Glomerular visceral epithelial cell (primary cell): ENCODE results near the gene VKORC1.
A peak's percentile ranks its signal among the peaks of the same experiment; 100 is the strongest.

Experiments used
- DNase-seq: peaks from one replicate; pipeline ENCODE4 v3.0.0-alpha.2; 2016; ENCODE audit errors: extremely low spot score

The VKORC1 gene

DNA sequence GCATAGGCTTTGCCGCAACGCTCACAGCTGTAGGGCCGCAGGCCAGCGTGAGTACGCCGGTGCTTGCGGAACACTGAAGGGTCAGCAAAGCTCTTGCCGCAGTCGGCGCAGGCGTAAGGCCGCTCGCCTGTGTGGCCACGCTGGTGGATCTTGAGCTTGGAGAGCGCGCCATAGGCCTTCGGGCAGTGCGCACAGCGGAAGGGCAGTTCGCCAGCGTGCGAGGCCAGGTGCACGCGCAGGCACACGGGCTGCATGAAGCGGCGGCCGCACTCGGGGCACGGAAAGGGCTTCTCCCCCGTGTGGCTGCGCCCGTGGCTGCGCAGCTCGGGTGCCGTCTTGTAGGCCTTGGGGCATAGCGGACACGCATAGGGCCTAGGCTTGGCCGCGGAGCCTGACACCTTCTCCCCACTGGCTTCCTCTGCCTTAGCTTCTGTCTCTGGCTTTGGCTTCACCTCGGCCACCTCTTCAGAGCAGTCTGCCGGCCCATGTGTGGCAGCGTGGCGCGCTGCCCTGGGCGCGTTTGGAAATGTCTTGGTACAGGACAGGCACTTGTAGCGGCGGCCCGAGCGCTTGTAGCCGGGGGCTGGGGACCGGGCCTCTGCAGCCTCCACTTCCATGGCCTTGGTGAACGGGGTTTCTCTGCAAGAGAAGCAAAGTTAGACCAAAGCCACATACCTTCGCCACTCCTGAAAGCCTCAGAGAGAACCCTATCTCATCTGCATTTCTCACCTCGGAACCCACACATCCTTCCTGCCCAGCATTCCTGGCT is 30.6 kb downstream of the VKORC1 start:
- no peak for DNase-seq

DNA sequence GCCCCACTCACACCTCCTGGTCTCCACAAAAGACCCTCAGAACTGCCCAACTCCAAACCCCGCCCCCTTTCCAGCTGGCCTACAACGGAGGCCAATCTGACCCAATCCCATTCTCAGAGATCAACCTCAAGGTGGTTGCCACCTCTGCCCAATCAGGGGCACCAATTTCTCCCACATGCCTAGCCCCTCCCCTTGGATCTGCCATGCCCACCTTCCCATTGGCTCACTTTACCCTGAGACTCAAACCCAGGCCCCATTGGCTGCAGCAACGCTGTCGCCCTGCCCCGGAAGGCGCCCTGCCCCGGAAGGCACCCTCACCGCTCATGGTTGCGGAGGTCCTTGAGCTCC is 31.1 kb downstream of the VKORC1 start:
- DNase-seq, result no peak

DNA sequence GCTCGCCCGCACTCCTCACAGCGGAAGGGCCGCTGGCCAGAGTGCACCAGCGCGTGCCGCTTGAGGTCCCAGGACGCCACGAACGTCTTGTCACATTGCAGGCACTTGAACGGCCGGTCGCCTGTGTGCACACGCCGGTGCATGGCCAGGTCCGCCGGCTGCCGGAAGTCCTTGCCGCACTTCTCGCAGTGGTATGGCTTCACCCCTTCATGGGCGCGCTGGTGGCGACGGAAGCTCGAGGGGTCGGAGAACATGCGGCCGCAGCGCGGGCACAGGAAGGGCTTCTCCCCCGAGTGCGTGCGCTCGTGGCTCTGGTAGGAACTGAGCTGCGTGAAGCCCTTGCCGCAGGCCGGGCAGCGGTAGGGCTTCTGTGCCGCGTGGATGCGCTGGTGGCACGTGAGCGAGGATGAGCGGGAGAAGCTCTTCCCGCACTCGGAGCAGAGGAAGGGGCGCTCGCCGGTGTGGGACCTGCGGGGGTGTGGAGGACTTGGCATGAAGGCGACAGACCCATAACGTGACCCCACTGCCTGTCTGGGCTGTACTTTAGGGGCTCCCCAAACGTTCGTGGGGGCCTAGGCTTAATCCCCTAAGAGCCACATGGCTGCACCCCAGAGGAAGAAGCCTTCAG is 32.7 kb downstream of the VKORC1 start:
- no peak for DNase-seq

DNA sequence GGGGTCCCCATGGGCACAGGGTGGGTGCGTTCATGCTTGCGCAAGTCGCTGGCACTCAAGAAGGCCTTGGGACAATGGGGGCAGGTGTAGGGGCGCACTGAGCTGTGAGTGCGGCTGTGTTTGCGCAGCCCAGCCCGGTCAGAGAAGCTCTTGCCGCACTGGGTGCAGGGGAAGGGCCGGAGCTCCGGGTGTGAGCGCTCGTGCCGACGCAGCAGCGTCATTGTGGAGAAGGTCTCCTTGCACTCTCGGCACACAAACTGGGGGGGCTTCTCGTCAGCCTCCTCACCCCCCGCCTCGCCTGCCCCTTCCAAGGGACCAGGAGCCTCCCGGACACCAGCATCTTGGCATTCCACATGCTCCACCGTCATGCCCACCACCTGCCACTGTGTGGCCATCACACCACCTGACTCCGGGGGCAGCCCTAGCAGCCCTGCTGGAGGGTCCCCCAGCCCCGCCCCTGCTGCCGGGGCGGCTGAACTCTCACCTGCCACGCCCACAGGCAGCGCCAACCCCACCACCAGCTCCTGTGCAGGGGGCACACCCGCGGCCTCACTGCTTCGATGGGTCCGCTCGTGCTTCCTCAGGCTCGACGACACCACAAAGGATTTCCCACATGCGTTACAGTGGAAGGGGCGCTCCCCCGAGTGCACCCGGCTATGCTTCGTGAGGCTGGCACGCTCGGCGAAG is 33.3 kb downstream of the VKORC1 start:
- DNase-seq, result no peak

DNA sequence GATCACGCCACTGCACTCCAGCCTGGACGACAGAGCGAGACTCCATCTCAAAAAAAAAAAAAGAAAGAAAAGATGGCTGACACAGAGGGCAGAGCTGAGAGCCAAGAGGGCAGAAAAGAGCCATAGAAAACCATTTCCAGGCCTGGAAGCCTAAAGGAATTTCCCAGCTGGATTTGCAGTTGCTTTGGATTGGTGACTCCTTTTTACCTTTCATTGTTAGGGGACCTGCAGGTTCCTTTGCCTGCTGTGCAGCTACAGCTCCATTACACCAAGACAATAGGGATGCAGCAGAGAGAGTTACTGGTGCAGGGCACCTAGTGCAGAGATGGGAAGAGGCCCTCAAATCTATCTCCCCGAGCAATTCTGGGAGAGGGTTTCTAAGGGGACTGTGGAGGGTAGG is 39.0 kb downstream of the VKORC1 start:
- DNase-seq, result no peak

DNA sequence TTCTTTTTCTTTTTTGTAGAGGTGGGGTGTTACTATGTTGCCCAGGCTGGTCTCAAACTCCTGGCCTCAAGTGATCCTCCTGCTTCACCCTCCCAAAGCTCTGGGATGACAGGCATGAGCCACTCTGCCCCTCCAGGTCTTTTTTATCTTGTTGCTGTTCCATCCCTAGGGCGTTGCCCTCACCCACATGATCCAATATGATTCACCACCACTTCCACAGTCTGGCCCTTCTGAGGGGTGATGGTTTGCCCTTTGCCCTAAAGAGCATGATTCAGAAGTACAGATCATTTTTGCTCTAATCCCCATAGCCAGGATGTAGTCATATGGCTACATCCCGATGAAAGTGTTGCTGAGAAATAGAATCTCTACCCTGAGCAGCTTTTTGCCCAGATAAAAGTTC is 42.5 kb downstream of the VKORC1 start:
- peak; percentile 87 for DNase-seq

DNA sequence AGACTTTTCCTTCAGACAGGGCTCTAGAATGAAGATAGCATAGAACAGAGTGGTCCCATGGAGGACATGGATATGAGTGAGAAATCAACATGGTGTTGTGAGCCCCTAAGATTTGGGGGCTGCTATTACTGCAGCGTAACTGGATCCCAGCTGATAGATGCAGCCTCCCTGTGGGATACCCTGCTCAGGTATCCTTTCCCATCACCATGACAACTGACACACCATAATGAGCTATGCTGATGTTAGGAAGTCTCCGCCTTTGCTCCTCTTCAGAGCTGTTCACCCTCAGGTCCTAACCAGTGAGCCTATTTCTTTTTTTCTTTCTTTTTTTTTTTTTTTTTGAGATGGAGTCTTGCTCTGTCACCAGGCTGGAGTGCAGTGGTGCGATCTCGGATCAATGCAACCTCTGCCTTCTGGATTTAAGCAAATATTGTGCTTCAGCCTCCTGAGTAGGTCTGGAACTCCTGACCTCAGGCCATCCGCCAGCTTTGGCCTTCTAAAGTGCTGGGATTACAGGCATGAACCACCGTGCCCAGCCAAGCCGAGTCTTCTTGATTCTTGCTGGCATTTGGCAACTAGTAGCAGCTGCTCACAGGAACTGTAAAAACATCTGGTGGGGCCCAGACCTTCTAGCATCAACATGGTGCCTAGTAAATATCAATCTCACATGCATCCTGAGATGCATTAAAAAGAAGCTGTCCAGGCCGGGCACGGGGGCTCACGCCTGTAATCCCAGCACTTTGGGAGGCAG is 44.1 kb downstream of the VKORC1 start:
- DNase-seq, result no peak

DNA sequence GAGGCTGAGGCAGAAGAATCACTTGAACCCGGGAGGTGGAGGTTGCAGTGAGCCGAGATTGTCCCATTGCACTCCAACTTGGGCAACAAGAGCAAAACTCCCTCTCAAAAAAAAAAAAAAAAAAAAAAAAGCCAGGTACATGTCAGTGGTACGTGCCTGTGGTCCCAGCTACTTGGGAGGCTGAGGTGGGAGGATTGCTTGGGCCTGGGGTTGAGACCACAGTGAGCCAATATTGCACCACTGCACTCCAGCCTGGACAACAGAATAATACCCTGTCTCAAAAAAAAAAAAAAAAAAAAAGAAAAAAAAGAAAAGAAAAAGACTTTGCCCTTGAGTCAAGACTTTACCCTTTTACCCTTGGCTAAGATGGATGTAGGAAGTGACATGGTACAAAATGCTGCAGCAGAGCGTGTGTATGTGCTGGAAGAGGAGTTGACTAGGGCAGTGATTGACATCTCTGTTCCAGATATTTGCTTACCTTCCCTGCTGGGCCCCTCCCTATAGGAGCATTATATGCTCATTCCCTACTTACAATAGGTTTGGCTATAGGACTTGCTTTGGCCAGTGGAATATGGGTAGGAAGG is 50.6 kb downstream of the VKORC1 start:
- no peak for DNase-seq

DNA sequence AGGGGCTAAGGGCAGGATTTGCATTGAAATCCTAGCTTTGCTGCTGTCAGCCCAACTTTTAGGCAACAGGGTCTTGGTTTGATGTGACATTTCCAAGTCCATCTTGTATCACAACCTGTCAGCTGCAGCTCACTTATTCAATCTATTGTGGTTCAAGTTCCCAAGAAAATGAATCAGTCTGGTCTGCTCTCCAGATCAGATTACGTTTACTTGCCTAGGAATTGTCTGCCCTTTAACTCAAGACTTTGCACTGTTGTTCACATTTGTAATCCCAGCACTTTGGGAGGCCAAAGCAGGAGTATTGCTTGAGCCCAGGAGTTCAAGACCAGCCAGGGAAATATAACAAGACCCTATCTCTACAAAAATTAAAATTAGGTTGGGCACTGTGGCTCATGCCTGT is 51.2 kb downstream of the VKORC1 start:
- no peak for DNase-seq

DNA sequence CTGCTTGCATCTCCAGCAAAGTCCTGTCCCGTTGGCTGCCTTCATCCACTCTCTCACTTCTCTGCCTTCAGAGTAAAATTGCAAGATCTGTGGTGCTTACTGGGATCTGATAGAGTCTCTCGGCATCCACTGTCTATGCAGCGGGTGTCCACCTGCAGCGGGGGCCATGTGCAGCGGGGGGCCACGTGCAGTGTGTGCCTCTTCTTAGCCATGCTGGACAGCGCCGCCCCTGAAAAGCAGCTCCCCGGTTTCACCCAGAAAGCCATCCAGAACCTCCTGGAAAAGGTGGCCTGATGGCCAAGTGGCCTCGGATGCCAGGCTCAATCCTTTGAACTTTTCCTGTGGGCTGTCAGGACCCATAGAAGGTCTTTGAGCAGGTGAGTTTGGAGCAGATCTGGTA is 51.7 kb downstream of the VKORC1 start:
- no peak for DNase-seq
